ENCODE results near the gene TTC9B. TPM values are rescaled to one million over a fixed set of nuclear protein-coding genes. Genes with fewer than 3 reads are reported as not detected.

The TTC9B gene
- total RNA-seq, 1 experiment from 2014 or later, result 0.59 TPM

GRCh38 chr19:40264314-40265054, 46.3 kb upstream of the TTC9B start:
- H3K27ac ChIP-seq, result no peak overlapping the region
- no peaks in the 10 kb centered on the region for H3K36me3 ChIP-seq (ENCODE audit: low read depth)
- no peak overlapping the region for H3K4me3 ChIP-seq
- H3K4me1 ChIP-seq (replicated peaks; ENCODE audit: insufficient read depth), result no peaks in the 10 kb centered on the region
- no peaks in the 10 kb centered on the region for H3K9me2 ChIP-seq (ENCODE audit: insufficient read depth)
- no peak for DNase-seq
- no peak for TF ChIP-seq EZH2 (IDR thresholded peaks at IDR 0.05; ENCODE audit: low read depth)
- TF ChIP-seq CTCF (conservative IDR thresholded peaks at IDR 0.05), result no peak
- peaks cover 53% of the 10 kb centered on the region for H4K20me1 ChIP-seq (ENCODE audit: insufficient read depth)
- no TSS peak for BruUV-seq (replicated peaks)
- no peaks in the 10 kb centered on the region for H3K27me3 ChIP-seq (ENCODE audit: insufficient read depth, low read depth)
- H3K4me2 ChIP-seq, result no peak overlapping the region
- H3K79me2 ChIP-seq (ENCODE audit: low read depth), result peaks cover 21% of the 10 kb centered on the region
- no peaks in the 10 kb centered on the region for H3K9me3 ChIP-seq (ENCODE audit: insufficient read depth, low read depth)
- POLR2A ChIA-PET (ENCODE audit: unreplicated experiment), result no interaction called here
- no peak overlapping the region for H2AFZ ChIP-seq
- intact Hi-C loops (cut with micrococcal nuclease; ENCODE audit: unreplicated experiment), result no loop called here
- CTCF ChIA-PET, result no interaction called here
- H3F3A ChIP-seq (ENCODE audit: insufficient read depth, low read depth), result peaks cover 5% of the 10 kb centered on the region; the same call in 1 of the 2 replicates

GRCh38 chr19:40263440-40264313, 45.5 kb upstream of the TTC9B start:
- Histone ChIP-seq H3K4me3 (no peak overlapping the region), H3K4me2 (no peak overlapping the region), H3K27ac (no peak overlapping the region), H4K20me1 (ENCODE audit: insufficient read depth) (peaks cover 51% of the 10 kb centered on the region), H3K79me2 (ENCODE audit: low read depth) (peaks cover 21% of the 10 kb centered on the region), H3F3A (ENCODE audit: insufficient read depth, low read depth) (peaks cover 12% of the 10 kb centered on the region; the same call in 1 of the 2 replicates), H3K36me3 (ENCODE audit: low read depth) (no peaks in the 10 kb centered on the region), H3K27me3 (ENCODE audit: insufficient read depth, low read depth) (no peaks in the 10 kb centered on the region), H3K4me1 (replicated peaks; ENCODE audit: insufficient read depth) (no peaks in the 10 kb centered on the region), H3K9me3 (ENCODE audit: insufficient read depth, low read depth) (no peaks in the 10 kb centered on the region), H3K9me2 (ENCODE audit: insufficient read depth) (no peaks in the 10 kb centered on the region), H2AFZ (no peak overlapping the region)
- DNase-seq, result no peak
- intact Hi-C loops (cut with micrococcal nuclease; ENCODE audit: unreplicated experiment), result no loop called here
- ChIA-PET POLR2A (ENCODE audit: unreplicated experiment) (no interaction called here), CTCF (no interaction called here)
- TF ChIP-seq CTCF (conservative IDR thresholded peaks at IDR 0.05), result no peak
- no peak for TF ChIP-seq EZH2 (IDR thresholded peaks at IDR 0.05; ENCODE audit: low read depth)
- no TSS peak for BruUV-seq (replicated peaks)

- TF ChIP-seq CTCF (conservative IDR thresholded peaks at IDR 0.05) (no peak), EZH2 (IDR thresholded peaks at IDR 0.05; ENCODE audit: low read depth) (no peak)
- POLR2A ChIA-PET (ENCODE audit: unreplicated experiment), result no interaction called here
Observed at GRCh38 chr19:40262422-40262821, 44.2 kb upstream of the TTC9B start.

More at GRCh38 chr19:40262422-40262821, 44.2 kb upstream of the TTC9B start:
- no TSS peak for BruUV-seq (replicated peaks)
- Histone ChIP-seq H3K79me2 (ENCODE audit: low read depth) (peaks cover 25% of the 10 kb centered on the region), H3K9me2 (ENCODE audit: insufficient read depth) (no peaks in the 10 kb centered on the region), H3K36me3 (ENCODE audit: low read depth) (no peaks in the 10 kb centered on the region), H4K20me1 (ENCODE audit: insufficient read depth) (peaks cover 51% of the 10 kb centered on the region), H3F3A (ENCODE audit: insufficient read depth, low read depth) (peaks cover 22% of the 10 kb centered on the region; the same call in 1 of the 2 replicates), H3K9me3 (ENCODE audit: insufficient read depth, low read depth) (no peaks in the 10 kb centered on the region), H3K4me1 (replicated peaks; ENCODE audit: insufficient read depth) (peaks cover 5% of the 10 kb centered on the region), H3K27me3 (ENCODE audit: insufficient read depth, low read depth) (no peaks in the 10 kb centered on the region), H2AFZ (no peak overlapping the region), H3K4me3 (no peak overlapping the region), H3K27ac (no peak overlapping the region), H3K4me2 (no peak overlapping the region)
- intact Hi-C loops (cut with micrococcal nuclease; ENCODE audit: unreplicated experiment), result no loop called here
- CTCF ChIA-PET, result no interaction called here
- no peak for DNase-seq
